GM23338 (cell line): ENCODE measurements around the gene CPD. TPM values are rescaled to one million over a fixed set of nuclear protein-coding genes. Genes with fewer than 3 reads are reported as not detected.

Experiments
- ATAC-seq: fragments of 200-7000 bp; cut with Tn5 transposase; 3 replicates; pipeline ENCODE4 v1.9.1; 2020
- DNase-seq: peaks from one replicate; pipeline ENCODE4 v3.0.0-alpha.2; 2015; ENCODE audit warnings: low spot score
- H2AFZ ChIP-seq: fragments of 200-600 bp; sonication (generic); 2 replicates; pipeline ENCODE4 v1.8.0; 2016; ENCODE audit warnings: antibody characterized with exemption, mild to moderate bottlenecking, moderate library complexity
- H3F3A ChIP-seq: fragments of 200-600 bp; sonication (generic); replicated peaks from 2 replicates; pipeline ENCODE4 v1.8.0; 2017; ENCODE audit warnings: antibody characterized with exemption, mixed run types, low read depth
- H3K27ac ChIP-seq: fragments of 200-600 bp; sonication (generic); 2 replicates; pipeline ENCODE4 v1.6.1; 2016; ENCODE audit warnings: low read depth
- H3K27me3 ChIP-seq: fragments of 200-600 bp; sonication (generic); 2 replicates; pipeline ENCODE4 v1.8.0; 2016; ENCODE audit warnings: mild to moderate bottlenecking, mixed run types, moderate library complexity; ENCODE audit not compliant: insufficient read depth
- H3K36me3 ChIP-seq: fragments of 200-600 bp; sonication (generic); 2 replicates; pipeline ENCODE4 v1.8.0; 2016; ENCODE audit warnings: mild to moderate bottlenecking; ENCODE audit not compliant: insufficient read depth
- H3K4me1 ChIP-seq: fragments of 200-600 bp; sonication (generic); 2 replicates; pipeline ENCODE4 v1.8.0; 2016; ENCODE audit warnings: mild to moderate bottlenecking, moderate library complexity; ENCODE audit not compliant: insufficient read depth
- H3K4me2 ChIP-seq: fragments of 200-600 bp; sonication (generic); 2 replicates; pipeline ENCODE4 v1.7.1; 2017; ENCODE audit warnings: mixed run types
- H3K4me3 ChIP-seq: fragments of 200-600 bp; sonication (generic); 2 replicates; pipeline ENCODE4 v1.6.1; 2016; ENCODE audit warnings: mixed run types
- H3K79me2 ChIP-seq: fragments of 200-600 bp; sonication (generic); replicated peaks from 2 replicates; pipeline ENCODE4 v1.8.0; 2017; ENCODE audit warnings: mild to moderate bottlenecking; ENCODE audit not compliant: insufficient read depth
- H3K9me2 ChIP-seq: fragments of 200-600 bp; sonication (generic); 2 replicates; pipeline ENCODE4 v1.8.0; 2017; ENCODE audit not compliant: insufficient read depth
- H4K20me1 ChIP-seq: fragments of 200-600 bp; sonication (generic); replicated peaks from 2 replicates; pipeline ENCODE4 v1.8.0; 2017; ENCODE audit warnings: mild to moderate bottlenecking; ENCODE audit not compliant: insufficient read depth
- H3K27ac Mint-ChIP-seq: 2 replicates; pipeline ENCODE4 v1.8.0; 2020; ENCODE audit warnings: inconsistent platforms, mild to moderate bottlenecking, moderate library complexity, mixed read lengths
- H3K27me3 Mint-ChIP-seq: 3 replicates; pipeline ENCODE4 v1.8.0; 2022; ENCODE audit warnings: low read depth, mild to moderate bottlenecking, moderate library complexity, mixed read lengths, inconsistent platforms; ENCODE audit not compliant: insufficient read depth, poor library complexity
- H3K36me3 Mint-ChIP-seq: 3 replicates; pipeline ENCODE4 v1.8.0; 2021; ENCODE audit warnings: low read depth, mild to moderate bottlenecking, inconsistent platforms, moderate library complexity, mixed read lengths
- H3K4me1 Mint-ChIP-seq: 3 replicates; pipeline ENCODE4 v1.8.0; 2020; ENCODE audit warnings: mild to moderate bottlenecking, inconsistent platforms, mixed read lengths
- H3K4me3 Mint-ChIP-seq: 3 replicates; pipeline ENCODE4 v1.8.0; 2021; ENCODE audit warnings: moderate library complexity, mild to moderate bottlenecking, inconsistent platforms, mixed read lengths
- H3K9me3 Mint-ChIP-seq: 3 replicates; pipeline ENCODE4 v1.8.0; 2020; ENCODE audit warnings: moderate library complexity, mild to moderate bottlenecking, inconsistent platforms, mixed read lengths
- CREB1 ChIP-seq: fragments of 250-450 bp; sonication (Bioruptor Pico); IDR thresholded peaks from 2 replicates; pipeline ENCODE4 v1.5.0; 2020; ENCODE audit warnings: low read depth, mild to moderate bottlenecking, moderate library complexity
- EZH2 ChIP-seq: fragments of 200-600 bp; sonication (generic); IDR thresholded peaks from one replicate; pipeline ENCODE4 v1.8.0; 2017; ENCODE audit warnings: antibody characterized with exemption, mild to moderate bottlenecking, low read depth; ENCODE audit not compliant: unreplicated experiment
- EZH2phosphoT487 ChIP-seq: fragments of 200-600 bp; sonication (generic); IDR thresholded peaks from one replicate; pipeline ENCODE4 v1.8.1; 2018; ENCODE audit warnings: antibody characterized with exemption; ENCODE audit not compliant: unreplicated experiment
- POLR2AphosphoS5 ChIP-seq: IDR thresholded peaks from 2 replicates; pipeline ENCODE4 v1.6.1; 2016; ENCODE audit warnings: antibody characterized with exemption, low read depth
- ZNF114 ChIP-seq: fragments of 250-450 bp; sonication (Bioruptor Pico); IDR thresholded peaks from 2 replicates; pipeline ENCODE4 v1.5.0; 2020; ENCODE audit warnings: mild to moderate bottlenecking, moderate library complexity
- polyA plus RNA-seq: library from polyadenylated mRNA; unstranded; fragments of >200 nt; fragmentation: Nextera tagmentation; extraction: Ambion mirVana; gene quantifications from 2 replicates; pipeline ENCODE4 v1.2.1, GENCODE V29; 2016
- total RNA-seq: library from RNA; depleted of rRNA; stranded (reverse); fragments of >200 nt; shearing (Covaris generic); gene quantifications from 2 replicates; pipeline ENCODE4 v1.2.3, GENCODE V29; 2014
- TF ChIP-seq, protein P1 (sequence below), 2 experiments: fragments of 200-600 bp in 1 of 2; sonication (generic) in 1 of 2; conservative IDR thresholded peaks; 2 replicates each; pipeline versions ENCODE4 v1.5.1 to v1.6.1; 2016 to 2017; ENCODE audit warnings: antibody characterized with exemption in 2 of 2, low read depth in 2 of 2, mild to moderate bottlenecking in 2 of 2, moderate library complexity in 1 of 2
- TF ChIP-seq, protein P2 (sequence below): IDR thresholded peaks from 2 replicates; pipeline ENCODE4 v1.6.1; 2016; ENCODE audit warnings: antibody characterized with exemption
- TF ChIP-seq, protein P3 (sequence below): fragments of 250-450 bp; sonication (Bioruptor Pico); IDR thresholded peaks from 2 replicates; pipeline ENCODE4 v1.5.0; 2020; ENCODE audit warnings: mild to moderate bottlenecking, moderate library complexity

The CPD gene
- total and polyA plus RNA-seq, 2 experiments from 2014 or later: 6.2 to 57.8 TPM

DNA sequence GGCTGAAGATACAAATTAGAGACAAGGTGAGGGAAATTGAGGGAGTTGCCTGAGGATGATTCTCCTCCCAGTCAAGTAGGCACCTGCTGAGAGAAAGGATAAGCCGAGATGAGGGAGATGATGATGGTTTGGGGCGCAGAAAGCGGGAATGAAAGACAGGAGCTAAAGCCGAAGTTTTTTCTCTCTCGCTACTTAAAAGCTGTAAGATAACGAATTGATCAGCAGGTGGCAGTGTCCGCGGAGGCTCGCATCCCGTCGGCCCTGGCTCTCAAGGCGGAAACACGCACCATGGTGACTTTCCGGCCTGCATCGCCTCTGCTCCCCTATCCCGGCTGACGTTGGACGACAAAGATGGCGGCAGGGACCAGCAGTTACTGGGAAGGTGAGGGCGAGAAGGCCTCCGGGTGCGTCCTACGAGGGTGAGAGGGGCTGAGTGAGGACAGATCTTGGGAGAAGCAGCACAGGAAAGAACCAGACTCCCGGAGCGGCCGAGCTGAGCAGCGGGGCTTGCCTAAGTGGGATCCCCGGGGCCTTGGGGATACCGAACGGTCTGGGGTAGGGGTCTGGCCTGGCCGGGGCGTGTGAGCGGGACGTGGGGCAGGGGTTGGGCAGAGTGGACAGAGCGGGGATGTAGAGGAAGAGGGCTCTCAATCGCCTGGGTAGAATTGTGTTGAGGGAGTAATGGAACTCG lies 98.5 kb downstream of the CPD start, which contains the start of gene GOSR1:
GOSR1 (plus strand) TSS at position 326 of the 691 bp plus-strand sequence; CDS start at position 352, 26 bp downstream.
- Histone ChIP-seq H3K79me2 (peaks cover 27% of the 10 kb centered on the region), H3F3A (0 out of 2 replicates have a peak, but pooled peaks cover 3% of the 10 kb centered on the region), H2AFZ (peak within 1 kb of the TSS; percentile 83), H3K9me2 (no peaks in the 10 kb centered on the region), H3K27me3 (no peaks in the 10 kb centered on the region), H3K27ac (peak within 1 kb of the TSS; percentile 93), H3K36me3 (peaks cover 3% of the 10 kb centered on the region; the same call in 1 of the 2 replicates), H4K20me1 (peaks cover 2% of the 10 kb centered on the region; the same call in 1 of the 2 replicates), H3K4me2 (peak within 1 kb of the TSS; percentile 91), H3K4me1 (no peaks in the 10 kb centered on the region), H3K4me3 (peak within 1 kb of the TSS; percentile 82)
- Mint-ChIP-seq H3K9me3 (no peaks in the 10 kb centered on the region), H3K4me1 (peaks cover 12% of the 10 kb centered on the region; the same call in 2 of the 3 replicates), H3K4me3 (peak within 1 kb of the TSS; percentile 96), H3K27me3 (peaks cover 4% of the 10 kb centered on the region), H3K36me3 (peaks cover 16% of the 10 kb centered on the region), H3K27ac (peak within 1 kb of the TSS; percentile 97)
- TF ChIP-seq EZH2: no peak
- TF ChIP-seq ZNF114 (CRISPR knock-in tag): no peak
- TF ChIP-seq POLR2AphosphoS5: peak; percentile 97
- peak; percentile 78 for TF ChIP-seq CREB1 (CRISPR knock-in tag)
- TF ChIP-seq, protein P1, sequence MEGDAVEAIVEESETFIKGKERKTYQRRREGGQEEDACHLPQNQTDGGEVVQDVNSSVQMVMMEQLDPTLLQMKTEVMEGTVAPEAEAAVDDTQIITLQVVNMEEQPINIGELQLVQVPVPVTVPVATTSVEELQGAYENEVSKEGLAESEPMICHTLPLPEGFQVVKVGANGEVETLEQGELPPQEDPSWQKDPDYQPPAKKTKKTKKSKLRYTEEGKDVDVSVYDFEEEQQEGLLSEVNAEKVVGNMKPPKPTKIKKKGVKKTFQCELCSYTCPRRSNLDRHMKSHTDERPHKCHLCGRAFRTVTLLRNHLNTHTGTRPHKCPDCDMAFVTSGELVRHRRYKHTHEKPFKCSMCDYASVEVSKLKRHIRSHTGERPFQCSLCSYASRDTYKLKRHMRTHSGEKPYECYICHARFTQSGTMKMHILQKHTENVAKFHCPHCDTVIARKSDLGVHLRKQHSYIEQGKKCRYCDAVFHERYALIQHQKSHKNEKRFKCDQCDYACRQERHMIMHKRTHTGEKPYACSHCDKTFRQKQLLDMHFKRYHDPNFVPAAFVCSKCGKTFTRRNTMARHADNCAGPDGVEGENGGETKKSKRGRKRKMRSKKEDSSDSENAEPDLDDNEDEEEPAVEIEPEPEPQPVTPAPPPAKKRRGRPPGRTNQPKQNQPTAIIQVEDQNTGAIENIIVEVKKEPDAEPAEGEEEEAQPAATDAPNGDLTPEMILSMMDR (conservative IDR thresholded peaks at IDR 0.05; ENCODE audit: low read depth in 2 of 2): peak; percentile 71 to 84
- TF ChIP-seq, protein P2, sequence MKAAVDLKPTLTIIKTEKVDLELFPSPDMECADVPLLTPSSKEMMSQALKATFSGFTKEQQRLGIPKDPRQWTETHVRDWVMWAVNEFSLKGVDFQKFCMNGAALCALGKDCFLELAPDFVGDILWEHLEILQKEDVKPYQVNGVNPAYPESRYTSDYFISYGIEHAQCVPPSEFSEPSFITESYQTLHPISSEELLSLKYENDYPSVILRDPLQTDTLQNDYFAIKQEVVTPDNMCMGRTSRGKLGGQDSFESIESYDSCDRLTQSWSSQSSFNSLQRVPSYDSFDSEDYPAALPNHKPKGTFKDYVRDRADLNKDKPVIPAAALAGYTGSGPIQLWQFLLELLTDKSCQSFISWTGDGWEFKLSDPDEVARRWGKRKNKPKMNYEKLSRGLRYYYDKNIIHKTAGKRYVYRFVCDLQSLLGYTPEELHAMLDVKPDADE: peak; percentile 81
- DNase-seq: peak; percentile 99
- peak; percentile 99 for ATAC-seq

DNA sequence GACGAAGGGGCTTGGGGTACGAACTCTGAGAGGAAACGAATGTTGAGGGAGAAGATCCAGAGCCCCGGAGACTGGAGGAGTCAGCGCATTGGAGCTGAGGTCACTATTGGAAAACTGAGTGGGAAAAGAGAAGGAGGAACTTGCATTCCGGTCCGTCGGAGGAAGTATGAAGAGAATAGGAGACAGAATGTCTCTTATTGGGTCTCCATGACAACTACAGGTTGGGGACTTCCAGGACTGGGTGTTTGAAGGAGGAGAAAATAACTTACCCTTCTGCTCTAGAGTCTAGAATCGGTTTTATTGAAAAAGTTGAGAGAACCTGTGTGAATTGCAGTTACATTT lies 99.0 kb downstream of the CPD start:
- H3K27ac Mint-ChIP-seq: peak overlapping the region; percentile 97
- Histone ChIP-seq H3K4me3 (peak overlapping the region; percentile 82), H3F3A (0 out of 2 replicates have a peak, but pooled peaks cover 3% of the 10 kb centered on the region), H3K79me2 (peaks cover 27% of the 10 kb centered on the region), H3K9me2 (no peaks in the 10 kb centered on the region), H3K27ac (peak overlapping the region; percentile 93), H3K27me3 (no peaks in the 10 kb centered on the region), H4K20me1 (peaks cover 5% of the 10 kb centered on the region; the same call in 1 of the 2 replicates), H2AFZ (peak overlapping the region; percentile 83), H3K36me3 (peaks cover 8% of the 10 kb centered on the region; the same call in 1 of the 2 replicates), H3K4me2 (peak overlapping the region; percentile 91), H3K4me1 (no peaks in the 10 kb centered on the region)
- H3K4me1 Mint-ChIP-seq: peaks cover 12% of the 10 kb centered on the region; the same call in 2 of the 3 replicates
- ATAC-seq (peak; percentile 11; the same call in 2 of the 3 replicates), DNase-seq (peak; percentile 51)
- H3K27me3 Mint-ChIP-seq: peaks cover 4% of the 10 kb centered on the region
- H3K4me3 Mint-ChIP-seq: peak overlapping the region; percentile 96
- peaks cover 19% of the 10 kb centered on the region for H3K36me3 Mint-ChIP-seq
- H3K9me3 Mint-ChIP-seq: no peaks in the 10 kb centered on the region
- TF ChIP-seq EZH2phosphoT487 (no peak), EZH2 (no peak)
- TF ChIP-seq, protein P3, sequence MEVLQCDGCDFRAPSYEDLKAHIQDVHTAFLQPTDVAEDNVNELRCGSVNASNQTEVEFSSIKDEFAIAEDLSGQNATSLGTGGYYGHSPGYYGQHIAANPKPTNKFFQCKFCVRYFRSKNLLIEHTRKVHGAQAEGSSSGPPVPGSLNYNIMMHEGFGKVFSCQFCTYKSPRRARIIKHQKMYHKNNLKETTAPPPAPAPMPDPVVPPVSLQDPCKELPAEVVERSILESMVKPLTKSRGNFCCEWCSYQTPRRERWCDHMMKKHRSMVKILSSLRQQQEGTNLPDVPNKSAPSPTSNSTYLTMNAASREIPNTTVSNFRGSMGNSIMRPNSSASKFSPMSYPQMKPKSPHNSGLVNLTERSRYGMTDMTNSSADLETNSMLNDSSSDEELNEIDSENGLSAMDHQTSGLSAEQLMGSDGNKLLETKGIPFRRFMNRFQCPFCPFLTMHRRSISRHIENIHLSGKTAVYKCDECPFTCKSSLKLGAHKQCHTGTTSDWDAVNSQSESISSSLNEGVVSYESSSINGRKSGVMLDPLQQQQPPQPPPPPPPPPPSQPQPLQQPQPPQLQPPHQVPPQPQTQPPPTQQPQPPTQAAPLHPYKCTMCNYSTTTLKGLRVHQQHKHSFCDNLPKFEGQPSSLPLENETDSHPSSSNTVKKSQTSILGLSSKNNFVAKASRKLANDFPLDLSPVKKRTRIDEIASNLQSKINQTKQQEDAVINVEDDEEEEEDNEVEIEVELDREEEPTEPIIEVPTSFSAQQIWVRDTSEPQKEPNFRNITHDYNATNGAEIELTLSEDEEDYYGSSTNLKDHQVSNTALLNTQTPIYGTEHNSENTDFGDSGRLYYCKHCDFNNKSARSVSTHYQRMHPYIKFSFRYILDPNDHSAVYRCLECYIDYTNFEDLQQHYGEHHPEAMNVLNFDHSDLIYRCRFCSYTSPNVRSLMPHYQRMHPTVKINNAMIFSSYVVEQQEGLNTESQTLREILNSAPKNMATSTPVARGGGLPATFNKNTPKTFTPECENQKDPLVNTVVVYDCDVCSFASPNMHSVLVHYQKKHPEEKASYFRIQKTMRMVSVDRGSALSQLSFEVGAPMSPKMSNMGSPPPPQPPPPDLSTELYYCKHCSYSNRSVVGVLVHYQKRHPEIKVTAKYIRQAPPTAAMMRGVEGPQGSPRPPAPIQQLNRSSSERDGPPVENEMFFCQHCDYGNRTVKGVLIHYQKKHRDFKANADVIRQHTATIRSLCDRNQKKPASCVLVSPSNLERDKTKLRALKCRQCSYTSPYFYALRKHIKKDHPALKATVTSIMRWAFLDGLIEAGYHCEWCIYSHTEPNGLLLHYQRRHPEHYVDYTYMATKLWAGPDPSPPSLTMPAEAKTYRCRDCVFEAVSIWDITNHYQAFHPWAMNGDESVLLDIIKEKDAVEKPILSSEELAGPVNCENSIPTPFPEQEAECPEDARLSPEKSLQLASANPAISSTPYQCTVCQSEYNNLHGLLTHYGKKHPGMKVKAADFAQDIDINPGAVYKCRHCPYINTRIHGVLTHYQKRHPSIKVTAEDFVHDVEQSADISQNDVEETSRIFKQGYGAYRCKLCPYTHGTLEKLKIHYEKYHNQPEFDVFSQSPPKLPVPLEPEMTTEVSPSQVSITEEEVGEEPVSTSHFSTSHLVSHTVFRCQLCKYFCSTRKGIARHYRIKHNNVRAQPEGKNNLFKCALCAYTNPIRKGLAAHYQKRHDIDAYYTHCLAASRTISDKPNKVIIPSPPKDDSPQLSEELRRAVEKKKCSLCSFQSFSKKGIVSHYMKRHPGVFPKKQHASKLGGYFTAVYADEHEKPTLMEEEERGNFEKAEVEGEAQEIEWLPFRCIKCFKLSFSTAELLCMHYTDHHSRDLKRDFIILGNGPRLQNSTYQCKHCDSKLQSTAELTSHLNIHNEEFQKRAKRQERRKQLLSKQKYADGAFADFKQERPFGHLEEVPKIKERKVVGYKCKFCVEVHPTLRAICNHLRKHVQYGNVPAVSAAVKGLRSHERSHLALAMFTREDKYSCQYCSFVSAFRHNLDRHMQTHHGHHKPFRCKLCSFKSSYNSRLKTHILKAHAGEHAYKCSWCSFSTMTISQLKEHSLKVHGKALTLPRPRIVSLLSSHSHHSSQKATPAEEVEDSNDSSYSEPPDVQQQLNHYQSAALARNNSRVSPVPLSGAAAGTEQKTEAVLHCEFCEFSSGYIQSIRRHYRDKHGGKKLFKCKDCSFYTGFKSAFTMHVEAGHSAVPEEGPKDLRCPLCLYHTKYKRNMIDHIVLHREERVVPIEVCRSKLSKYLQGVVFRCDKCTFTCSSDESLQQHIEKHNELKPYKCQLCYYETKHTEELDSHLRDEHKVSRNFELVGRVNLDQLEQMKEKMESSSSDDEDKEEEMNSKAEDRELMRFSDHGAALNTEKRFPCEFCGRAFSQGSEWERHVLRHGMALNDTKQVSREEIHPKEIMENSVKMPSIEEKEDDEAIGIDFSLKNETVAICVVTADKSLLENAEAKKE (CRISPR knock-in tag): no peak
- TF ChIP-seq, protein P2: no peak
